Osteoblast (primary cell): ENCODE measurements around the gene MARCHF3. TPM values are rescaled to one million over a fixed set of nuclear protein-coding genes. Genes with fewer than 3 reads are reported as not detected.

ENCODE experiments used
- DNase-seq: peaks from one replicate; pipeline ENCODE4 v3.0.0; 2011; ENCODE audit warnings: low spot score, mixed read lengths; ENCODE audit not compliant: insufficient read length; ENCODE audit errors: missing footprints
- H2AFZ ChIP-seq: 2 replicates; pipeline ENCODE4 v1.6.0; 2011; ENCODE audit warnings: mild to moderate bottlenecking, low read length
- H3K27ac ChIP-seq: 2 replicates; pipeline ENCODE4 v1.5.1; 2011; ENCODE audit warnings: mild to moderate bottlenecking, low read depth, low read length, moderate library complexity
- H3K27me3 ChIP-seq: 2 replicates; pipeline ENCODE4 v1.6.0; 2012; ENCODE audit warnings: mild to moderate bottlenecking, control low read depth, inconsistent platforms, low read length, moderate library complexity; ENCODE audit not compliant: insufficient read depth
- H3K36me3 ChIP-seq: 2 replicates; pipeline ENCODE4 v1.5.1; 2011; ENCODE audit warnings: mild to moderate bottlenecking, low read length, control low read depth, moderate library complexity; ENCODE audit not compliant: insufficient read depth
- H3K4me1 ChIP-seq: 2 replicates; pipeline ENCODE4 v1.5.1; 2011; ENCODE audit warnings: mild to moderate bottlenecking, low read length, control low read depth, moderate library complexity; ENCODE audit not compliant: insufficient read depth
- H3K4me2 ChIP-seq: 2 replicates; pipeline ENCODE4 v1.6.0; 2011; ENCODE audit warnings: mild to moderate bottlenecking, low read length; ENCODE audit not compliant: insufficient read depth
- H3K4me3 ChIP-seq: fragments of 200-600 bp; sonication (generic); 3 replicates; pipeline ENCODE4 v1.5.1; 2012; ENCODE audit warnings: mild to moderate bottlenecking, low read length, inconsistent platforms; ENCODE audit not compliant: insufficient read depth
- H3K79me2 ChIP-seq: 2 replicates; pipeline ENCODE4 v1.6.0; 2012; ENCODE audit warnings: mild to moderate bottlenecking, low read length, control low read depth, inconsistent platforms; ENCODE audit not compliant: insufficient read depth
- H3K9me3 ChIP-seq: 2 replicates; pipeline ENCODE4 v1.5.1; 2011; ENCODE audit warnings: low read depth, low read length, control low read depth
- H4K20me1 ChIP-seq: 2 replicates; pipeline ENCODE4 v1.6.0; 2012; ENCODE audit warnings: mild to moderate bottlenecking, low read length, control low read depth; ENCODE audit not compliant: insufficient read depth
- CTCF ChIP-seq: IDR thresholded peaks from 2 replicates; pipeline ENCODE4 v1.5.1; 2011; ENCODE audit warnings: mild to moderate bottlenecking, low read depth, low read length, moderate library complexity; ENCODE audit errors: extremely low read depth
- total RNA-seq: library from RNA; depleted of rRNA; stranded (reverse); fragments of >200 nt; gene quantifications from 2 replicates; pipeline ENCODE4 v1.2.3, GENCODE V29; 2012

Gene MARCHF3
- total RNA-seq, 1 donor = 2.2 TPM

GRCh38 chr5:126987271-126987899 lies 43.0 kb downstream of the MARCHF3 start:
- Histone ChIP-seq H2AFZ (no peak overlapping the region), H3K4me3 (no peak overlapping the region), H3K27ac (no peak overlapping the region), H4K20me1 (no peaks in the 10 kb centered on the region), H3K4me1 (peaks cover 6% of the 10 kb centered on the region), H3K36me3 (no peaks in the 10 kb centered on the region), H3K27me3 (no peaks in the 10 kb centered on the region), H3K4me2 (no peak overlapping the region), H3K9me3 (no peaks in the 10 kb centered on the region), H3K79me2 (peaks cover 4% of the 10 kb centered on the region)
- DNase-seq = no peak
- TF ChIP-seq CTCF = no peak

- H3K4me2 ChIP-seq = no peak overlapping the region
- H2AFZ ChIP-seq = no peak overlapping the region
- H3K4me1 ChIP-seq = peaks cover 6% of the 10 kb centered on the region
- no peaks in the 10 kb centered on the region for H3K36me3 ChIP-seq
- no peak overlapping the region for H3K4me3 ChIP-seq
- no peaks in the 10 kb centered on the region for H4K20me1 ChIP-seq
- H3K79me2 ChIP-seq = peaks cover 2% of the 10 kb centered on the region
- H3K27ac ChIP-seq = no peak overlapping the region
- no peak for DNase-seq
- H3K9me3 ChIP-seq = no peaks in the 10 kb centered on the region
- H3K27me3 ChIP-seq = no peaks in the 10 kb centered on the region
- TF ChIP-seq CTCF = no peak
Observed at GRCh38 chr5:126984632-126985031, 45.7 kb downstream of the MARCHF3 start.

- no peak overlapping the region for H3K4me3 ChIP-seq
- H3K9me3 ChIP-seq = no peaks in the 10 kb centered on the region
- H3K79me2 ChIP-seq = peaks cover 2% of the 10 kb centered on the region
- no peak for DNase-seq
- H3K4me2 ChIP-seq = no peak overlapping the region
- H3K27me3 ChIP-seq = no peaks in the 10 kb centered on the region
- H3K27ac ChIP-seq = no peak overlapping the region
- H2AFZ ChIP-seq = no peak overlapping the region
- H4K20me1 ChIP-seq = no peaks in the 10 kb centered on the region
- no peak for TF ChIP-seq CTCF
- peaks cover 6% of the 10 kb centered on the region for H3K4me1 ChIP-seq
- no peaks in the 10 kb centered on the region for H3K36me3 ChIP-seq
Observed at GRCh38 chr5:126983874-126984266, 46.5 kb downstream of the MARCHF3 start.

- H3K79me2 ChIP-seq = peaks cover 2% of the 10 kb centered on the region
- no peak for DNase-seq
- H3K36me3 ChIP-seq = no peaks in the 10 kb centered on the region
- H3K27me3 ChIP-seq = no peaks in the 10 kb centered on the region
- no peak overlapping the region for H3K4me3 ChIP-seq
- H4K20me1 ChIP-seq = no peaks in the 10 kb centered on the region
- H2AFZ ChIP-seq = no peak overlapping the region
- no peak overlapping the region for H3K4me2 ChIP-seq
- no peak overlapping the region for H3K27ac ChIP-seq
- peaks cover 6% of the 10 kb centered on the region for H3K4me1 ChIP-seq
- no peaks in the 10 kb centered on the region for H3K9me3 ChIP-seq
- no peak for TF ChIP-seq CTCF
Observed at GRCh38 chr5:126982926-126983873, 47.2 kb downstream of the MARCHF3 start.
